Measurements from ENCODE around the gene TBL1X. TPM values are rescaled to one million over a fixed set of nuclear protein-coding genes. Genes with fewer than 3 reads are reported as not detected.
A peak's percentile ranks its signal among the peaks of the same experiment; 100 is the strongest.

The TBL1X gene
- total and polyA plus RNA-seq, 2 of the 8 experiments (the other 6 are each of a cell fraction or from before 2014, with no cell fraction given): 13.3 to 25.6 TPM

DNA sequence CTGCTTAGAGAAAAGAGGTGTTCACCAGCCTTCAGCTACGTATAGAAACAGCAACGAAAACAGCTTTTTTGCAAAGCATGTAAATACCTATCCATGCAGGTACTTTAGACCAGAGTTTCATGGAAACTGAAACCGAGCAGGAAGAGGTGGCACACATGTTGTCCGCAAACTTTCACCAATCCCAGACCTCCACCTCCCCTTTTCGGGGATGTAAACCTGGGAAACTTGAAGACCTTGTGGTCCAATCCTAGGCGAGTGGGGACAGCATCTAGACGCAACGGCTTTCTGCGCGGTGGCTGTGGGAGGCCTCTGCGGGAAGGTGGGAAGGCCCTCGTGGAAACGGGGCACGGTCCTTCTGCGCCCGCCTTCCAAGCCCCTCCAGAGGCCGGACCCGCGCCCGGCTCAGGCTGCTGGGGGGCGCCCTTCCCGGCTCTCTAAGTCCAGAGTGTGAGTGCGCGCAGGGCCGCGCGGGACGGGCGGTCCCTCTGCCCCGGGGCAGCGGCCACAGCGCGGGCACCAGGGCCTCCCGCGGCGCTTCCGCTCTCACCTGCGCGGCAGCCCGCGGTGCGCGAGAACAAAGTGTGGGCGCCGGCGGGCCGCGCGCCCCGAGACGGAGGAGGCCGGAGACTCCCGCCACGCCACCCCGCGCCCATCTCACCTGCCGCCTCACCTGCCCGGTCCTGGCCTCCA is 320.5 kb downstream of the TBL1X start (continued):
- TF ChIP-seq TAF1 (IDR thresholded peaks at IDR 0.05; ENCODE audit: low read depth, low read length): peak; percentile 5; the same call in 1 of the 2 replicates
- no peak for TF ChIP-seq SIRT6 (IDR thresholded peaks at IDR 0.05; ENCODE audit: low read length)

Measured in H1 (cell line).